IMR-90 (cell line): ENCODE measurements around the gene MYORG. TPM values are rescaled to one million over a fixed set of nuclear protein-coding genes. Genes with fewer than 3 reads are reported as not detected.

ENCODE experiments used
- ATAC-seq: fragments of 200-7000 bp; cut with Tn5 transposase; 2 replicates; pipeline ENCODE4 v1.9.1; 2020; ENCODE audit warnings: low read depth, mild to moderate bottlenecking, moderate library complexity
- BruUV-seq: library from RNA; stranded (reverse); fragments of 400-500 nt; replicated peaks from 2 replicates; lab custom pipeline; 2021; lab: Mats Ljungman, UMichigan
- CTCF ChIA-PET: fragments of 300-600 bp; formaldehyde crosslinking; extraction: SDS; loops from one replicate; lab custom pipeline; 2021; ENCODE audit warnings: antibody characterized with exemption; lab: Yijun Ruan, JAX
- POLR2A ChIA-PET: fragments of 300-600 bp; sonication (Branson Sonifier 250); formaldehyde crosslinking; loops from one replicate; lab custom pipeline; 2022; ENCODE audit warnings: antibody characterized with exemption; ENCODE audit not compliant: unreplicated experiment; lab: Charles Lee
- DNase-seq: peaks from one replicate; pipeline ENCODE4 v3.0.0; 2013
- H2AFZ ChIP-seq: replicated peaks from 2 replicates; pipeline ENCODE3; 2013; ENCODE audit warnings: low read length, mild to moderate bottlenecking; ENCODE audit not compliant: poor library complexity
- H2AK5ac ChIP-seq: 2 replicates; pipeline ENCODE4 v1.6.1; 2013; ENCODE audit warnings: low read depth, low read length, inconsistent platforms
- H2AK9ac ChIP-seq: replicated peaks from 2 replicates; pipeline ENCODE3; 2013; ENCODE audit warnings: mild to moderate bottlenecking, low read depth, low read length, moderate library complexity; ENCODE audit not compliant: poor library complexity
- H2BK120ac ChIP-seq: 2 replicates; pipeline ENCODE4 v1.6.1; 2013; ENCODE audit warnings: low read depth, low read length, inconsistent platforms
- H2BK15ac ChIP-seq: 3 replicates; pipeline ENCODE4 v1.6.1; 2013; ENCODE audit warnings: low read depth, low read length, inconsistent platforms
- H2BK20ac ChIP-seq: 2 replicates; pipeline ENCODE4 v1.6.1; 2013; ENCODE audit warnings: low read depth, mild to moderate bottlenecking, inconsistent platforms, low read length, moderate library complexity
- H2BK5ac ChIP-seq: 2 replicates; pipeline ENCODE4 v1.6.1; 2013; ENCODE audit warnings: mild to moderate bottlenecking, low read depth, low read length, inconsistent platforms; ENCODE audit not compliant: poor library complexity, severe bottlenecking
- H3K14ac ChIP-seq: replicated peaks from 2 replicates; pipeline ENCODE4 v1.6.1; 2013; ENCODE audit warnings: low read depth, low read length, inconsistent platforms
- H3K18ac ChIP-seq: 2 replicates; pipeline ENCODE4 v1.6.1; 2013; ENCODE audit warnings: low read depth, low read length, control low read depth
- H3K23ac ChIP-seq: 2 replicates; pipeline ENCODE4 v1.6.1; 2013; ENCODE audit warnings: low read depth, low read length, inconsistent platforms
- H3K27ac ChIP-seq: 2 replicates; pipeline ENCODE4 v1.5.1; 2013; ENCODE audit warnings: mild to moderate bottlenecking, control low read depth, low read length; ENCODE audit not compliant: insufficient read depth
- H3K27me3 ChIP-seq: 2 replicates; pipeline ENCODE4 v1.6.1; 2013; ENCODE audit warnings: low read length; ENCODE audit not compliant: control insufficient read depth, insufficient read depth
- H3K36me3 ChIP-seq: 2 replicates; pipeline ENCODE4 v1.6.1; 2013; ENCODE audit warnings: low read length, mixed read lengths; ENCODE audit not compliant: control insufficient read depth, insufficient read depth
- H3K4ac ChIP-seq: 2 replicates; pipeline ENCODE4 v1.6.1; 2013; ENCODE audit warnings: low read depth, low read length, inconsistent platforms
- H3K4me1 ChIP-seq: 2 replicates; pipeline ENCODE4 v1.6.1; 2013; ENCODE audit warnings: low read length, mixed read lengths; ENCODE audit not compliant: control insufficient read depth, insufficient read depth
- H3K4me2 ChIP-seq: 2 replicates; pipeline ENCODE4 v1.6.1; 2013; ENCODE audit warnings: low read depth, mild to moderate bottlenecking, control low read depth, low read length, moderate library complexity
- H3K4me3 ChIP-seq: 2 replicates; pipeline ENCODE4 v1.5.1; 2013; ENCODE audit warnings: low read depth, mild to moderate bottlenecking, control low read depth, low read length, moderate library complexity; ENCODE audit not compliant: insufficient read depth
- H3K56ac ChIP-seq: 2 replicates; pipeline ENCODE4 v1.6.1; 2013; ENCODE audit warnings: low read length, inconsistent platforms; ENCODE audit not compliant: insufficient read depth; ENCODE audit errors: extremely low read depth
- H3K79me1 ChIP-seq, 2 experiments: 2 replicates each; pipeline ENCODE4 v1.6.1; 2013; ENCODE audit warnings: low read length in 2 of 2, inconsistent platforms in 1 of 2, low read depth in 1 of 2
- H3K9ac ChIP-seq: 2 replicates; pipeline ENCODE4 v1.6.1; 2013; ENCODE audit warnings: low read depth, low read length, control low read depth
- H3K9me1 ChIP-seq: 2 replicates; pipeline ENCODE4 v1.6.1; 2013; ENCODE audit warnings: low read length, inconsistent platforms; ENCODE audit not compliant: insufficient read depth
- H3K9me3 ChIP-seq: 2 replicates; pipeline ENCODE4 v1.6.1; 2013; ENCODE audit warnings: low read length; ENCODE audit not compliant: control insufficient read depth, insufficient read depth
- H4K20me1 ChIP-seq: 2 replicates; pipeline ENCODE4 v1.6.1; 2013; ENCODE audit warnings: low read length, inconsistent platforms; ENCODE audit not compliant: insufficient read depth
- H4K5ac ChIP-seq: 2 replicates; pipeline ENCODE4 v1.6.1; 2013; ENCODE audit warnings: mild to moderate bottlenecking, low read depth, low read length, control low read depth
- H4K8ac ChIP-seq, 2 experiments: 2 replicates each; pipeline ENCODE4 v1.6.1; 2013; ENCODE audit warnings: low read depth in 2 of 2, low read length in 2 of 2, control low read depth in 1 of 2, inconsistent platforms in 1 of 2
- H4K91ac ChIP-seq: 2 replicates; pipeline ENCODE4 v1.6.1; 2013; ENCODE audit warnings: low read depth, low read length, inconsistent platforms; ENCODE audit not compliant: insufficient read depth
- BHLHE40 ChIP-seq: fragments of 150-350 bp; IDR thresholded peaks from 2 replicates; pipeline ENCODE4 v1.6.1; 2016; ENCODE audit warnings: mild to moderate bottlenecking, low read depth, low read length
- CEBPB ChIP-seq: IDR thresholded peaks from 2 replicates; pipeline ENCODE4 v1.6.1; 2012; ENCODE audit warnings: low read depth, low read length, improper control_type of control experiment
- CHD1 ChIP-seq: IDR thresholded peaks from 2 replicates; pipeline ENCODE4 v1.6.1; 2012; ENCODE audit warnings: low read depth, low read length, improper control_type of control experiment
- CTCF ChIP-seq: conservative IDR thresholded peaks from 2 replicates; pipeline ENCODE4 v1.5.1; 2012; ENCODE audit warnings: mild to moderate bottlenecking, low read depth, low read length, improper control_type of control experiment
- FOS ChIP-seq: fragments of 150-350 bp; IDR thresholded peaks from 2 replicates; pipeline ENCODE4 v1.6.1; 2016; ENCODE audit warnings: low read depth, low read length
- MAFK ChIP-seq: IDR thresholded peaks from 2 replicates; pipeline ENCODE4 v1.6.1; 2012; ENCODE audit warnings: low read depth, low read length, improper control_type of control experiment
- MAZ ChIP-seq: IDR thresholded peaks from 2 replicates; pipeline ENCODE4 v1.6.1; 2012; ENCODE audit warnings: low read depth, mild to moderate bottlenecking, low read length, improper control_type of control experiment, moderate library complexity, borderline replicate concordance
- MXI1 ChIP-seq: IDR thresholded peaks from 2 replicates; pipeline ENCODE4 v1.6.1; 2012; ENCODE audit warnings: low read depth, mild to moderate bottlenecking, low read length, moderate library complexity, borderline replicate concordance
- NFE2L2 ChIP-seq: fragments of 150-350 bp; IDR thresholded peaks from 2 replicates; pipeline ENCODE4 v1.6.1; 2016; ENCODE audit warnings: low read depth, mild to moderate bottlenecking, low read length
- POLR2A ChIP-seq: IDR thresholded peaks from 2 replicates; pipeline ENCODE4 v1.6.1; 2012; ENCODE audit warnings: mild to moderate bottlenecking, low read depth, low read length
- RAD21 ChIP-seq: IDR thresholded peaks from 2 replicates; pipeline ENCODE4 v1.6.1; 2012; ENCODE audit warnings: low read length, improper control_type of control experiment
- RCOR1 ChIP-seq: IDR thresholded peaks from 2 replicates; pipeline ENCODE4 v1.6.1; 2012; ENCODE audit warnings: mild to moderate bottlenecking, low read length, improper control_type of control experiment; ENCODE audit not compliant: insufficient replicate concordance
- RFX5 ChIP-seq: IDR thresholded peaks from 2 replicates; pipeline ENCODE4 v1.8.0; 2012; ENCODE audit warnings: low read depth, mild to moderate bottlenecking, low read length, moderate library complexity
- SMC3 ChIP-seq: fragments of 150-350 bp; IDR thresholded peaks from 2 replicates; pipeline ENCODE4 v1.6.1; 2016; ENCODE audit warnings: low read depth, mild to moderate bottlenecking, antibody characterized with exemption, low read length, moderate library complexity
- USF2 ChIP-seq: fragments of 150-350 bp; IDR thresholded peaks from 2 replicates; pipeline ENCODE4 v1.6.1; 2017; ENCODE audit warnings: mild to moderate bottlenecking, antibody characterized with exemption, low read length, low read depth
- whole genome bisulfite sequencing, 2 experiments: methylation state at CpG; one replicate each; pipeline versions ENCODE4 v1.1.5 to v1.1.7; 2013; ENCODE audit warnings: missing lambda C conversion rate in 2 of 2; ENCODE audit not compliant: insufficient read length in 1 of 2; ENCODE audit errors: extremely low coverage in 2 of 2; 5-methylcytosine and 5-hydroxymethylcytosine counted together
- dilution Hi-C: fragments of 300-500 bp; cut with HindIII; formaldehyde crosslinking; loops from one replicate; pipeline ENCODE4 v1.14.3; 2018; ENCODE audit warnings: low sequenced_read_pairs; ENCODE audit not compliant: unreplicated experiment
- in situ Hi-C: fragments of 300-500 bp; cut with MboI; formaldehyde crosslinking; loops from 3 replicates; pipeline ENCODE4 v1.14.3; 2019; ENCODE audit warnings: low sequenced_read_pairs, inconsistent platforms, mixed read lengths
- intact Hi-C: fragments of 100-400 bp; cut with micrococcal nuclease; formaldehyde crosslinking; loops from 2 replicates; pipeline ENCODE4 v1.10.0; 2022
- polyA plus RNA-seq, 3 experiments: library from polyadenylated mRNA; depleted of rRNA; stranded (reverse); fragments of >200 nt; gene quantifications; 2 replicates each; pipeline ENCODE4 v1.2.3, GENCODE V29; 2012; ENCODE audit warnings: low replicate concordance in 1 of 3
- total RNA-seq: library from RNA; depleted of rRNA; stranded (reverse); fragments of >200 nt; gene quantifications from 2 replicates; pipeline ENCODE4 v1.2.3, GENCODE V29; 2012
- TF ChIP-seq, protein P1 (sequence below): fragments of 150-350 bp; IDR thresholded peaks from 2 replicates; pipeline ENCODE4 v1.6.1; 2016; ENCODE audit warnings: low read depth, mild to moderate bottlenecking, low read length, moderate library complexity, borderline replicate concordance

Gene MYORG
- total and polyA plus RNA-seq, 2 of the 4 experiments (the other 2 are of a cell fraction), result 0.36 to 0.60 TPM

- H3K9ac ChIP-seq, result no peak overlapping the region
- intact Hi-C loops (loop anchor here (5.0 kb wide), 1 partner anchor 212 kb away; no protein-coding TSS in a partner anchor), in situ Hi-C loops (no loop called here), dilution Hi-C loops (no loop called here)
- H3K79me1 ChIP-seq, result peaks cover 28 to 53% of the 10 kb centered on the region in 2 experiments
- H4K20me1 ChIP-seq, result peaks cover 3% of the 10 kb centered on the region; the same call in 1 of the 2 replicates
- ATAC-seq (no peak), DNase-seq (no peak)
- no peak overlapping the region for H3K4me3 ChIP-seq
- no peaks in the 10 kb centered on the region for H3K27me3 ChIP-seq
- no peak overlapping the region for H3K14ac ChIP-seq
- no TSS peak for BruUV-seq
- no peaks in the 10 kb centered on the region for H3K9me3 ChIP-seq
- no peak overlapping the region for H2AK5ac ChIP-seq
- no peak overlapping the region for H2BK20ac ChIP-seq
- no peak overlapping the region for H3K18ac ChIP-seq
- H2AK9ac ChIP-seq, result no peak overlapping the region
- H2AFZ ChIP-seq, result no peak overlapping the region
- H2BK120ac ChIP-seq, result no peak overlapping the region
- H3K36me3 ChIP-seq, result peaks cover 16% of the 10 kb centered on the region
- no peak overlapping the region for H3K23ac ChIP-seq
- POLR2A ChIA-PET, result no interaction called here
- CTCF ChIA-PET, result interaction anchor here (0.6 to 1.0 kb wide), 3 partner anchors 9 to 250 kb away, joined by 3 to 5 read pairs (median 4); no protein-coding TSS in a partner anchor
- H4K91ac ChIP-seq, result no peak overlapping the region
- H3K27ac ChIP-seq, result no peak overlapping the region
- H2BK15ac ChIP-seq, result no peak overlapping the region
- WGBS, 2 experiments, result 80% methylated on average over 1 of the region's 2 CpGs; no CpG with 5 or more reads in 1 of the 2 experiments
- no peaks in the 10 kb centered on the region for H3K9me1 ChIP-seq
- no peak for TF ChIP-seq SMC3
- no peak for TF ChIP-seq CHD1
- TF ChIP-seq MXI1, result no peak
- no peak for TF ChIP-seq POLR2A
- TF ChIP-seq FOS, result no peak
- TF ChIP-seq RFX5, result no peak
- TF ChIP-seq MAFK, result no peak
- TF ChIP-seq RCOR1, result no peak
- no peak for TF ChIP-seq MAZ
- TF ChIP-seq USF2, result no peak
- no peak for TF ChIP-seq NFE2L2
- no peak for TF ChIP-seq CTCF
- TF ChIP-seq RAD21, result no peak
- no peak for TF ChIP-seq BHLHE40
- TF ChIP-seq CEBPB, result no peak
- TF ChIP-seq, protein P1, sequence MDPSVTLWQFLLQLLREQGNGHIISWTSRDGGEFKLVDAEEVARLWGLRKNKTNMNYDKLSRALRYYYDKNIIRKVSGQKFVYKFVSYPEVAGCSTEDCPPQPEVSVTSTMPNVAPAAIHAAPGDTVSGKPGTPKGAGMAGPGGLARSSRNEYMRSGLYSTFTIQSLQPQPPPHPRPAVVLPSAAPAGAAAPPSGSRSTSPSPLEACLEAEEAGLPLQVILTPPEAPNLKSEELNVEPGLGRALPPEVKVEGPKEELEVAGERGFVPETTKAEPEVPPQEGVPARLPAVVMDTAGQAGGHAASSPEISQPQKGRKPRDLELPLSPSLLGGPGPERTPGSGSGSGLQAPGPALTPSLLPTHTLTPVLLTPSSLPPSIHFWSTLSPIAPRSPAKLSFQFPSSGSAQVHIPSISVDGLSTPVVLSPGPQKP, result no peak
- H3K4me1 ChIP-seq, result no peaks in the 10 kb centered on the region
- no peak overlapping the region for H2BK5ac ChIP-seq
- no peak overlapping the region for H3K4ac ChIP-seq
- no peak overlapping the region for H3K56ac ChIP-seq
- H3K4me2 ChIP-seq, result no peak overlapping the region
- H4K8ac ChIP-seq, result no peak overlapping the region
- H4K5ac ChIP-seq, result no peak overlapping the region
Measured at GRCh38 chr9:34334916-34335315, 41.8 kb downstream of the MYORG start.
